HG02885 (cell line): ENCODE measurements around the gene MAPKAP1.
A peak's percentile ranks its signal among the peaks of the same experiment; 100 is the strongest.

Experiments used
- ATAC-seq: cut with Tn5 transposase; IDR thresholded peaks from one replicate; pipeline ENCODE4 v1.9.1; 2021; ENCODE audit warnings: mild to moderate bottlenecking; ENCODE audit not compliant: unreplicated experiment, poor library complexity

Gene MAPKAP1

DNA sequence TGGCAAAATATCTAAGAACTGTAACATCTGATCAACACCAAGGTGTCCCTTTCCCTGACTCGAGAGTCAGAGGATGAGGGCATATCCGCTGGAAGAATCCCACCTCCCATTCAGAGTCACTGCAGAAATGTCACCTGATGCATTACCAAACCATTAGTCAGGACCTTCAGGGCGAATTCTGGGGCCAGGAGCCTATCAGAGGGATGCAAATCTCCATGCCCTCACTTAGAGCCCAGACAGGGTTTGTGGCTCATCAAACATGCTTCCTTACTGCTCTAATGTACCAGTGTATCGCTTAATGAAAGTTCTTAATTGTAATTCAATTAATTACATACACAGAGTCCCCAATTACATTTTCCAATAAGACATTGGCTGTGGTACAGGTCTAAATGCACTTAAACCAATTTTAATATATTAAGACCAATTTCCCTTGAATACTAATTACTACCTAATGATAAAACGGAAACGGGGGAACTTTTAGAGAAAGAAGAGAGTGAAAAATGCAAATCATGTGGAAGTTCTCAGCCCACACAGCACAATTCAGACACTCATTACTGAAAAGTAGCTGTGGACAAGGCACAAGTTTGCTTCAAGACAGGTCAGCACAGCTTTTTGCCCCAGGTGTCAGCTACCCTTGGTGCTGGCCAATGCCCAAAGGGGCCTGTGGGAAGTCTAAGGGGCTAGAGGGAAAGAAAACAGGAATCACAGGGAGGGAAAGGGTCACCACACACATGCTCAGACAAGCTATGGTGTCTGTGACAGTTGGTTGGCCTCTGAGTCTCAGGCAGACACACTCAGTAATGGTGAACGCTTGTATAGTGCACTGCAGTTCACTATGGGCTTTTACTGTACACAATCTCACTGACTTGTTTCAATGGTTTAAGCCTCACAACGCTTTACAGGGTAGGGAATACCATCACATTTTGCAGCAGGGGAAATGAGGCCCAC lies 211.6 kb downstream of the MAPKAP1 start:
- ATAC-seq: peak; percentile 74

DNA sequence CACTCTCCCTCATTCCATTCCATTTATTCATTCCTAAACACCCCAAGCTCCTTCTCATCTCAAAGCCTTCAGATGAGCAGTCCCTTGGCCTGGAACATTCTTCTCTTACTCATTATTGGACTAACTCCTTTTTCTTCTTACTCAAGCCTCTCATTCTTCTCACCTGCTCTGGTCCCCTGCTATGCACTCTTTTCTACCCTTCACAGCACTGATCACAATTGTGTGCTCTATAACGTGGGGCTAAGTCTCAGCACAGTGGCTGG lies 212.4 kb downstream of the MAPKAP1 start:
- ATAC-seq: no peak

GRCh38 chr9:125493881-125494652 lies 212.9 kb downstream of the MAPKAP1 start:
- ATAC-seq: no peak

DNA sequence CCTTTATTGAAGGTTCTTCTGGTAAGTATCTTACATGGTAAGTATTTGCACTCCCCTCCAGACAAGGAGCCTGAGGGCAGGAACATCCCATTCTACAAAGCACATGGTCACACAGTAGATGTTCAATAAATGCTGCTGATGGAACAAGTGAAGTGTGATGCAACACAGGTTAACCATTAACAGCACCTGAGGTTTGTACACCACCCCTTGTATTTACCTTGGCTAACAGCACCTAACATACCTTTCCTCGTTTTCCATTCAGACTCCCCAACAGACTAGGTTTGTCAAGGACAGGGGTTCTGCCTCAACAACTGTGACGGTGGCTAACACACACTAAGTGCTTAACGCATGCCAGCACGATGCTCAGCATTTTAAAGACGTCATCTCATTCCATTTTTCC lies 213.6 kb downstream of the MAPKAP1 start:
- no peak for ATAC-seq

DNA sequence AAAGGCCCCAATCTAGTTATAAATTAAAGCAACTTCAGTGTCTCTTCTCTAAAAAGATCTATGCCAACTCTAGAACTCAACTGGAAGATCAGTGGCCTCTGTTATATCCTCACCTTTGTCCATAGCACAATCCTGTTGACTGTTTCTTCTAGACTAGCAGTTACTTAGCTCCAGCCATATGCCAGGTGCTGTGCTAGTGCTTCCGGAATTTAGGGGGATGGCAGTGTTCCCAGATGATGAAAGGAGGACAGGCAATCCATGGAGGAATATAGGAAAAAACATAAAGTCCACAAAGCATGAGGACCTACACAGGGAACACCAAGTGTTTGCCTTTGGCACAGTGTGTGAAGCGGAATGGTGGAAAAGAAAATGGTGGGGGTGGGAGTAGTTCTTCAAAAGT lies 214.3 kb downstream of the MAPKAP1 start:
- no peak for ATAC-seq

GRCh38 chr9:125487842-125488241 lies 219.2 kb downstream of the MAPKAP1 start:
- no peak for ATAC-seq

GRCh38 chr9:125486576-125486975 lies 220.4 kb downstream of the MAPKAP1 start:
- no peak for ATAC-seq

- ATAC-seq: no peak
Measured at GRCh38 chr9:125486152-125486508, 220.9 kb downstream of the MAPKAP1 start.

GRCh38 chr9:125485471-125486151 lies 221.4 kb downstream of the MAPKAP1 start:
- no peak for ATAC-seq

DNA sequence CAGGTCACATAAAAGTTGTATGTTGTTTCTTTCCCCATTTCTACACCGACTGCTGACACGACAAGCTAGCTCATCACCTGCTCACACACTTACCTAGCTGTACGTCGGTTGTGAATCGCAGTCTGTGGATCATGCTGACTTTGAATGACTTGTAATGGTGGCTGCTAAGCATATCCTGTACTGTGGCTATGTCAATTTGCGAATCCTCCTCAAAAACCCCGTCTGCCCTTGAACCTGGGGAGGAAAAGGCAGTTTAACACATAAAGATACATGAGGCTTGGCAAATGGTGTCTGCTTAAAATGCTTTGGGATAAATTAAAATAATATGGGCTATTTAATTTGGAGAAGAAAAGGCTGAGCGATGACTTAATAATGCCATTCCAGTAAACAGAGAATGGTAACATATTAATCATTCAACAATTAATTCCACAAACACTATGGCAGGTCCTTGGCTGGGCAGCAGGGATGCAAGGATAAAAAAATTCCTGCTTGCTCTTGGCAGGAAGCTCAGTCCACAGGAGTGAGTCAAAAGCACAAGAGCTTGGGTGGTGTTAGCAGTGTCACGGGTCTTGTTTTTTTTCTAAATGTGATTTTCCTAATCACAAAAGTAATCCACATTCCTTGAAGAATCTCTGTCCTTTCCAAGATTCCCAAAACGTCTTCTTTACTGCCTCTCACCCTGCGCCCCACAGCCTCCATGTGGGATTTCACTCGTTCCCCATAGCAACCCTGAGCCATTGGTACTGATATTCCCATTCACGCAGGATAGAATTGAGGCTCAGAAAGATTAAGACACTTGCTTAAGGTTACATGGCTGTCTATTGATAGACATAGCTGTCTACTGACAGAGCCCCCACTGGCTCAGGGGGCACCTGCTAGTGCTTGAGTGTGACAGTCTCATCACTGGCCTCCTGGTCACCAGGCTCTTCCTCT lies 222.4 kb downstream of the MAPKAP1 start:
- ATAC-seq: no peak

- no peak for ATAC-seq
Measured at GRCh38 chr9:125483697-125484096, 223.3 kb downstream of the MAPKAP1 start.

GRCh38 chr9:125479846-125480615 lies 227.0 kb downstream of the MAPKAP1 start:
- ATAC-seq: no peak

DNA sequence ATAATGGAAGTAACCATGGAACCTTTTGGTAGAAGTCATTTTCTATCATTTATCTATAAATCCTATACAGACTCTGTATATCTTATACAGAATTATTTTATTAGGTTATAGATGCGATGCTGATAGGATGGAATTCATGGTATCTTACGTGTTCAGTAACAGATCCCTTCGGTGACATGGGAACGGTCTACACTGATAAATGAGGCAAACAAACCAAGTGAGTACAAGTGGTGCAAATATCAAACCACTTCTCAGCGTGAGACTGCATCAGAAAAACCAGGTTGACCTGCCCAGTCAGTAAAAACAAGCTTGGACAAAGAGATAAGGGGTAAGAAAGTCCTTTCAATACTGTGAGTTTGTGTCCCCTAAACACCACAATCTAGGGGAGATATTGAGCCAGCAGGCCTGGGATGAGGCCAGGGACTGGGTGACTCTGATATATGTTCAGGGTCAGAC lies 229.9 kb downstream of the MAPKAP1 start:
- ATAC-seq: no peak

- ATAC-seq: no peak
Measured at GRCh38 chr9:125476645-125477044, 230.4 kb downstream of the MAPKAP1 start.

DNA sequence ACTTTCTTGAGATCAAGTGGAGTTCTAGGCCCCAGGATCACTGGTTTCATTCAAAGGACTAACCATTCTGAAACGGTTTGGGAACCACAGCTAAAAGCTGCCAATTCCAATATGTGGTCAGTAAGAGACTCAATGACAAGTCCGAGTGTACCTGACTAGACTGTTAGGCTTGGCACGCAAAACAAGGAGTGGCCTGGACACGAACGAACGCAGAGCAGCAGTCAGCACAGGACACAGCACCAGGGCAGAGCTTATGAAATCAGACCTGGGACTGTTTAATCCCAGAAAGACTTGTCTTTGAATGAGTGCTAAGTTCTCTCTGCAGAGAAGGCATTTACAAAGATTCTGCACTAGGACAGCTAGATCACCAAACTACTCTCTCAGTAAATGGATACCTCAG lies 231.6 kb downstream of the MAPKAP1 start:
- no peak for ATAC-seq

GRCh38 chr9:125472926-125473701 lies 233.9 kb downstream of the MAPKAP1 start:
- ATAC-seq: no peak

DNA sequence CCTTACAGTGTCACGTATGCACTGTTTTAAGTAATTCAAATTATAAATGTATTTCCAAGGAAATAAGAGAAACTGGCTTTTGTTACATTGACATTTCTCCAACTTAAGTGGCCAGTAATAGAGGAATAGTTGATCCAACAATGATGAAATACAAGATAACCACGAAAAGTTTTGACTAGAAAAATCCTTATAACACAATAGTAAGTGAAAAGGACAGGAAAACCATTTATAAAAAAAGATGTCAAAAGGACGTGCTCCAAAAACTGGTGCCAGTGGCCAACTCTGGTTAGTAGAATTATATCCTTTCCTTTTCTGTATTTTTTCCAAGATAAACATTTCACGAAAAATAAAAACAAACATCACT lies 234.5 kb downstream of the MAPKAP1 start:
- ATAC-seq: no peak

DNA sequence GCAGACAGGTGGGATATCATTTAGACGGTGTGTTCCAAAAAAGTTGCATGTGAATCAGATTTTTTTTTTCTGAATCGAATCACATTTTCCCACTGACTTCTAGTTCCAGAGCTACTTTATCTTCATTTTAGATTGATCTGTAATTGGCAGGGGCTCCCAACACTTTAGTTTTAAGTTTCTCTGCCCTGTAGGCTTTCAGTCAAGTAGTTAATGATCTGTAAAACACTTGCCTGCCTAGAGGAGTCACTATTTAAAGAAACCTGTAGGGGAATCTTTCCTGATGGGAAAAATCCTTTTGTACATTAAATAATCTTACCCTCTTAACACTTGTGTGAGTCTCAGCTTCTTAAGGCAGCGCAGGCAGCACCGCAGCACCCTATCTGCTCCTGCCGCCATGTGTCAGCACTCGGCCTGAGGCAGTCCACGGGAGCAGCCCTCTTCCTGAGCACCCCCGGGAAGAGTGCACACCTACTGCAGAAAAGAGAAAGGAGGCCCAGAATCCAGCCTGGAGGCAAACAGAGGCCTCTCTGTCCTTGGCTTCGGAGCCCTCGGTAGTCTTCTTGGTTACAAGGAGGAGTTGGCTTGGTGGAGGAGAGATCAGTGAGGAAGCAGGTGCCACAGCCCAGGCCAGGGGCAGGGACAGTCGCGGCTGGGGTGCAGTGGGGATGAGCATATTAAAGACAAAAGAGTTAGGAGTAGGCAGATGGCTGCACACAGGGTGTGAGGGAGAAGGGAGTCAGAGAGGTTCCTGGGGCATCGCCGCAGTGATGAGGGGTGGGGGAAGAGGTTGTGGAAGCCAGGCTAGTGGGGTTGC lies 236.0 kb downstream of the MAPKAP1 start:
- no peak for ATAC-seq
